Esophagus muscularis mucosa (tissue), 4 donors: Measurements from ENCODE around the gene RASD2. TPM values are rescaled to one million over a fixed set of nuclear protein-coding genes. Genes with fewer than 3 reads are reported as not detected.
A peak's percentile ranks its signal among the peaks of the same experiment; 100 is the strongest.
"Not testable (repeated sequence)": the region's sequence is repeated elsewhere in the genome, so short reads cannot be mapped to it uniquely, and the experiment has no call there.

Experiments used
- DNase-seq: peaks from one replicate; pipeline ENCODE4 v3.0.0-alpha.2; 2017; ENCODE audit errors: extremely low spot score
- H3K27ac ChIP-seq, 4 donors: fragments of 200-600 bp; sonication (generic); replicated peaks in 1 of 4; 1 replicate in 3 of 4; 2 replicates in 1 of 4; pipeline ENCODE4 v1.5.1; 2016 to 2019; ENCODE audit warnings: mild to moderate bottlenecking in 1 of 4
- H3K27me3 ChIP-seq, 4 donors: fragments of 200-600 bp; sonication (generic); one replicate each; pipeline versions ENCODE4 v1.5.1 to v1.6.0; 2016 to 2019
- H3K36me3 ChIP-seq, 4 donors: fragments of 200-600 bp; sonication (generic); one replicate each; pipeline ENCODE4 v1.5.1; 2016 to 2019
- H3K4me1 ChIP-seq, 4 donors: fragments of 200-600 bp; sonication (generic); one replicate each; pipeline ENCODE4 v1.5.1; 2016 to 2019
- H3K4me3 ChIP-seq, 4 donors: fragments of 200-600 bp; sonication (generic); 1 replicate in 2 of 4; 2 replicates in 2 of 4; pipeline ENCODE4 v1.5.1; 2016 to 2019; ENCODE audit warnings: mild to moderate bottlenecking in 4 of 4, moderate library complexity in 1 of 4
- H3K9me3 ChIP-seq, 4 donors: fragments of 200-600 bp; sonication (generic); 1 replicate in 3 of 4; 2 replicates in 1 of 4; pipeline ENCODE4 v1.5.1; 2016 to 2019
- CTCF ChIP-seq, 3 experiments: fragments of 200-600 bp in 2 of 3; fragments of 450-650 bp in 1 of 3; sonication (generic) in 2 of 3; IDR thresholded peaks; one replicate each; pipeline ENCODE4 v1.5.1; 2017 to 2019; ENCODE audit warnings: antibody characterized with exemption in 3 of 3, mild to moderate bottlenecking in 2 of 3, moderate library complexity in 1 of 3
- EP300 ChIP-seq: sonication (generic); formaldehyde crosslinking; IDR thresholded peaks from one replicate; pipeline ENCODE4 v1.6.1; 2017; ENCODE audit warnings: antibody characterized with exemption
- POLR2A ChIP-seq: fragments of 450-650 bp; IDR thresholded peaks from one replicate; pipeline ENCODE4 v1.6.1; 2017; ENCODE audit warnings: antibody characterized with exemption, moderate library complexity, mild to moderate bottlenecking, low read depth
- POLR2AphosphoS5 ChIP-seq, 2 donors: sonication (generic); formaldehyde crosslinking; IDR thresholded peaks; one replicate each; pipeline ENCODE4 v1.6.1; 2017; ENCODE audit warnings: antibody characterized with exemption in 2 of 2
- WGBS: methylation state at CpG from one replicate; pipeline ENCODE4 v1.1.5; 2018; 5-methylcytosine and 5-hydroxymethylcytosine counted together
- intact Hi-C: fragments of 100-400 bp; cut with DNase I; formaldehyde crosslinking; loops from one replicate; pipeline ENCODE4 v1.15.1; 2023
- total RNA-seq, 4 donors: library from RNA; depleted of rRNA; stranded (reverse); fragments of >200 nt; gene quantifications; one replicate each; pipeline versions ENCODE4 v1.1.0 to v1.2.1, GENCODE V29; 2016

Gene RASD2
- total RNA-seq, 4 donors from 2014 or later, result 18.4 to 53.6 (median 31.7) TPM

GRCh38 chr22:35498026-35498800, 42.4 kb upstream of the RASD2 start:
- no peak for TF ChIP-seq POLR2AphosphoS5 (IDR thresholded peaks at IDR 0.05)
- TF ChIP-seq EP300, result no peak
- TF ChIP-seq POLR2A, result no peak
- TF ChIP-seq CTCF (IDR thresholded peaks at IDR 0.05), result no peak
- Histone ChIP-seq H3K4me1 (peaks cover 0 to 31% (median 24%) of the 10 kb centered on the region in 4 donors), H3K27ac (peak overlapping the region in 3 of 4 donors; percentile 70 to 77 (median 71)), H3K4me3 (no peak overlapping the region), H3K9me3 (no peaks in the 10 kb centered on the region), H3K27me3 (no peaks in the 10 kb centered on the region), H3K36me3 (no peaks in the 10 kb centered on the region)
- intact Hi-C loops, result no loop called here
- WGBS, result 55% methylated on average over 14 of the region's 14 CpGs
- DNase-seq, result no peak

GRCh38 chr22:35502836-35503235, 37.8 kb upstream of the RASD2 start:
- no peak for DNase-seq
- TF ChIP-seq POLR2AphosphoS5 (IDR thresholded peaks at IDR 0.05) (no peak), CTCF (IDR thresholded peaks at IDR 0.05) (no peak), POLR2A (no peak), EP300 (no peak)
- no peak overlapping the region for H3K4me3 ChIP-seq
- WGBS, result 53% methylated on average over 3 of the region's 3 CpGs
- intact Hi-C loops, result no loop called here
- peaks cover 0 to 25% (median 17%) of the 10 kb centered on the region in 4 donors for H3K4me1 ChIP-seq
- H3K36me3 ChIP-seq, result no peaks in the 10 kb centered on the region
- H3K27me3 ChIP-seq, result no peaks in the 10 kb centered on the region
- no peaks in the 10 kb centered on the region for H3K9me3 ChIP-seq
- no peak overlapping the region for H3K27ac ChIP-seq

GRCh38 chr22:35505399-35506258, 35.0 kb upstream of the RASD2 start:
- Histone ChIP-seq H3K27ac (no peak overlapping the region), H3K27me3 (no peaks in the 10 kb centered on the region), H3K4me3 (no peak overlapping the region), H3K4me1 (peaks cover 3 to 40% (median 30%) of the 10 kb centered on the region in 4 donors), H3K9me3 (no peaks in the 10 kb centered on the region), H3K36me3 (no peaks in the 10 kb centered on the region)
- intact Hi-C loops, result no loop called here
- TF ChIP-seq EP300 (no peak), POLR2A (no peak), CTCF (IDR thresholded peaks at IDR 0.05) (no peak), POLR2AphosphoS5 (IDR thresholded peaks at IDR 0.05) (no peak)
- 81% methylated on average over 7 of the region's 7 CpGs for WGBS
- DNase-seq, result no peak

- H3K36me3 ChIP-seq, result no peaks in the 10 kb centered on the region
- DNase-seq, result no peak
- WGBS, result 38% methylated on average over 2 of the region's 2 CpGs
- H3K27ac ChIP-seq, result no peak overlapping the region
- peaks cover 3 to 45% (median 36%) of the 10 kb centered on the region in 4 donors for H3K4me1 ChIP-seq
- no peak overlapping the region for H3K4me3 ChIP-seq
- TF ChIP-seq EP300 (no peak), POLR2A (no peak), POLR2AphosphoS5 (IDR thresholded peaks at IDR 0.05) (no peak), CTCF (IDR thresholded peaks at IDR 0.05) (no peak)
- no peaks in the 10 kb centered on the region for H3K9me3 ChIP-seq
- intact Hi-C loops, result no loop called here
- H3K27me3 ChIP-seq, result no peaks in the 10 kb centered on the region
Observed at GRCh38 chr22:35506259-35506570, 34.4 kb upstream of the RASD2 start.

GRCh38 chr22:35507851-35508250, 32.8 kb upstream of the RASD2 start:
- intact Hi-C loops, DNase-seq, H3K27me3 ChIP-seq, H3K4me3 ChIP-seq, H3K36me3 ChIP-seq, H3K9me3 ChIP-seq: not testable (repeated sequence)
- Histone ChIP-seq H3K27ac (peak overlapping the region in 1 of 4 donors; percentile 87), H3K4me1 (peaks cover 3 to 60% (median 48%) of the 10 kb centered on the region in 4 donors)
- 83% methylated on average over 7 of the region's 7 CpGs for WGBS
